GM18909 (cell line): ENCODE measurements around the gene OLFM1.
"Not testable (repeated sequence)": the region's sequence is repeated elsewhere in the genome, so short reads cannot be mapped to it uniquely, and the experiment has no call there.

Experiments
- ATAC-seq: cut with Tn5 transposase; IDR thresholded peaks from one replicate; pipeline ENCODE4 v1.9.1; 2021; ENCODE audit warnings: mild to moderate bottlenecking; ENCODE audit not compliant: unreplicated experiment, poor library complexity

The OLFM1 gene

GRCh38 chr9:135056541-135056940 lies 30.9 kb upstream of the OLFM1 start:
- ATAC-seq: no peak

DNA sequence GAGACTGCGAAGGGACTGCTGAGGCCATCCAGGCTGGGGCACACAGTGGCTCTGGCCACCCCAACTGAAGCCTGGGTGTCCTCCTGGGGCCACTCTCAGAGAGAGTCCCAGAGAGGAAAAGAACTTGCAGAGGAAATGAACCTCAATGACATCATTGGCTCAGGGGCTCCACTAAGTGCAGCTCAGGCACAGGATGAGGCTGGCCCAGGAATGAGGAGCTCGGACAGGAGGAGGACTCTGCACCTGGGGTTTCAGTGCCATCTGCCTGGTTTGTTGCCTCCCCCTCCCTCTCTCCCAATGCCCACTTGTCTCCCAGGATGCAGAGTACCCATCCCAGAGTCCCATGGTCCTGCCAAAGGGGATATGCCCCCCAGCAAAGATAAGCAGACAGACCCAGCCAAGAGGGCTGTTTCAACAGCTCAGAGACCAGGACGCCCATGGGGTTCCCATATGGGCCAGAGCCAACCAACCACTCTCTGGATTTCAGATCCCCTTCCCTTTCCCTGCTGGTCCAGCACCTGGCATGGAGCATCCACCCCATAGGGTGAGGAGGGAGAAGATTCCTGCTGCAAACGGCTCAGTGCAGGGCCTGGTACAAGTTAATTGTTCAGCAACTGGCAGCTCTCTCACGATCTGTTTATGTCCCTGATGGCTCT lies 26.9 kb upstream of the OLFM1 start:
- ATAC-seq: no peak

- no peak for ATAC-seq
Observed at GRCh38 chr9:135061441-135061840, 26.0 kb upstream of the OLFM1 start.

DNA sequence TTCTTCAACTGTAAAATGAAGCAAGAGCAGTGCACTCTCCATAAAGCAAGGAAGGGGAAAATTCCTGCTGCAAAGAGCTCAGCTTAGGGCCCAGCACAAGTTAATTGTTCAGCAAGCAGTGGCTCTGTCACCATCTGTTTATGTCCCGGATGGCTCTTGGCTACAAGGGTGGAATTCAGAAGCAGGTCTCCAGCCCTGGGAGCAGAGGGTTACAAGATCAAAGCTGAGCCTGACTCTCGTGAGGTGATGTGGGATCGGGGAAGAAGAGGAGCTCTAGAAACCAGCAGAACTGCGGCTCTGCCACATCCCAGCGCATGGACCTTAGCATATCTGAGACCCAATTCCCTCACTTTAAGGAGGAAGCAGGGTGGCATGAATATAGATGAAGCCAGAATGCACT lies 25.2 kb upstream of the OLFM1 start:
- ATAC-seq: no peak

DNA sequence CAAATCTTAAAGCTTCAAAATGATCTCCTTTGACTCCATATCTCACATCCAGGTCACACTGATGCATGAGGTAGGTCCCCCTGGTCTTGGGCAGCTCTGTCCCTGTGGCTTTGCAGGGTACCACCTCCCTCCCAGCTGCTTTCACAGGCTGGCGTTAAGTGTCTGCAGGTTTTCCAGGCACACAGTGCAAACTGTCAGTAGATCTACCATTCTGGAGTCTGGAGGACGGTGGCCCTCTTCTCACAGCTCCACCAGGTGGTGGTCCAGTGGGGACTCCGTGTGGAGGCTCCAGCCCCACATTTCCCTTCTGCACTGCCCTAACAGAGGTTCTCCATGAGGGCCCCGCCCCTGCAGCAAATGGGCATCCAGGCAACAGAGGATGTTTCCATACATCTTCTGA lies 24.0 kb upstream of the OLFM1 start:
- not testable (repeated sequence) for ATAC-seq

DNA sequence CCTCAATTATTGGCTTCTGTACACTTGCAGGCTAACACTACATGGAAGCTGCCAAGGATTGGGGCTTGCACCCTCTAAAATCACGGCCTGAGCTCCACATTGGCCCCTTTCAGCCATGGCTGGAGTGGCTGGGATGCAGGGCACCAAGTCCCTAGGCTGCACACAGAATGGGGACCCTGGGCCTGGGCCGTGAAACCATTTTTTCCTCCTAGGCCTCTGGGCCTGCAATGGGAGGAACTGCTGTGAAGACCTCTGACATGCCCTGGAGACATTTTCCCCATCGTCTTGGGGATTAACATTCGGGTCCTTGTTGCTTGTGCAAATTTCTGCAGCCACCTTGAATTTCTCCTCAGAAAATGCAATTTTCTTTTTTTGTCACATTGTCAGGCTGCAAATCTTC lies 23.6 kb upstream of the OLFM1 start:
- not testable (repeated sequence) for ATAC-seq

DNA sequence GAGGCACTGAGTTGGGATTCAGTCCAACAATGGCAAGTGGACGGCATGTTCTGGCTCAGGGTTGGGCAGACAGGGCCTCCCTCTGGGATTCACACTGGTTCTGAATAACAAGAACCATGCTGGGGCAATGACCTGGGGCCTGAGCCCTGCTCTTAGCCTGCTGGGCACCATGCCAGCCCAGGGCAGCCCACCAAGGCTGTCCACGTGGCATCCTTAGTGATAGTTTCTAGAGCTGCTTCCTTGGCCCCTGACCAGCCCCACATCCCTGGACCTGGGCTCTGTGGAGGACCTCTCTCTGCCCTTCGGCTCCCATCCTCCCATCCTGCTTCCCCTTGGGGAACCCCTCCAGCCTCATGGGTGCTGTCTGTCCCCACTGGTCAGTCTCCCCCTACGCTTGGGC lies 22.3 kb upstream of the OLFM1 start:
- no peak for ATAC-seq

DNA sequence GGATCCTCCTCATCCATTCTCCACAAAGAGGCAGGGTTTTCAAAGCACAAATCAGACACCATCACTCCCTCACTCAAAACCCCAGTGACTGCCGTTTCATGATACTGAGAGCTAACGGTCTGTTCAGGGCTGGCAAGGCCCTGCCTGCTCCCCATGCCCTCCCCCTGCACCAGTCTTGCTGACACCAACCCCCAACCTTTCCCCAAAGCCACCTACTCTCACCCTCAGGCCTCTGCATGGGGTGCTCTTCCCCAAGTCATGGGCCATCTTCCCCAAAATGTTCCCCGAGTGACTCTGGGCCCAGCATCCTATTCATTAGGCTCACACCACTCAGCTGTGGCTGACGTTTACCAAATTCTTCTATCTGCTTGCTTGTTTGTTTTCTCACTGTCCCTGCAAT lies 21.7 kb upstream of the OLFM1 start:
- ATAC-seq: no peak

- no peak for ATAC-seq
Observed at GRCh38 chr9:135066291-135066690, 21.2 kb upstream of the OLFM1 start.

DNA sequence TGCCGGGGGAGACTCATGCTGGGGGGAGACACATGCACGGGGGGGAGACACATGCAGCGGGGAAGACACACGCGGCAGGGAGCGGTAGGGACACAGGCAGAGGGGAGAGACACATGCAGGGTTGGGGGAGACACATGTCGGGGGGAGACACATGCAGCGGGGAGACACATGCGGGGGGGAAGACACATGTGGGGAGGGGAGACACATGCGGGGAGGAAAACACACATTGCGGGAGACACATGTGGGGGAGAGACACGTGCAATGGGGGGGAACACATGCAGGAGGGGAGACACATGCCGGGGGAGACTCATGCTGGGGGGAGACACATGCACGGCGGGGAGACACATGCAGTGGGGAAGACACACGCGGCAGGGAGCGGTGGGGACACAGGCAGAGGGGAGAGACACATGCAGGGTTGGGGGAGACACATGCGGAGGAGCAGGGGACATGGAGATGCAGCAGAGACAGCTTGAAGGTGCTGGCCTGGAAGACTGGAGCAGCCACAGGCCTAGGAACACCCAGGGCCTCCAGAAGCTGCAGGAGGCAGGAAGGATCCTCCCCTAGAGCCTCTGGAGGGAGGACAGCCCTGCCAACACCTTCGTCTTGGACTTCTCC lies 20.3 kb upstream of the OLFM1 start:
- no peak for ATAC-seq

GRCh38 chr9:135068776-135069415 lies 18.6 kb upstream of the OLFM1 start:
- no peak for ATAC-seq

GRCh38 chr9:135069558-135070197 lies 17.8 kb upstream of the OLFM1 start:
- ATAC-seq: no peak

- no peak for ATAC-seq
Observed at GRCh38 chr9:135070198-135070951, 17.1 kb upstream of the OLFM1 start.

DNA sequence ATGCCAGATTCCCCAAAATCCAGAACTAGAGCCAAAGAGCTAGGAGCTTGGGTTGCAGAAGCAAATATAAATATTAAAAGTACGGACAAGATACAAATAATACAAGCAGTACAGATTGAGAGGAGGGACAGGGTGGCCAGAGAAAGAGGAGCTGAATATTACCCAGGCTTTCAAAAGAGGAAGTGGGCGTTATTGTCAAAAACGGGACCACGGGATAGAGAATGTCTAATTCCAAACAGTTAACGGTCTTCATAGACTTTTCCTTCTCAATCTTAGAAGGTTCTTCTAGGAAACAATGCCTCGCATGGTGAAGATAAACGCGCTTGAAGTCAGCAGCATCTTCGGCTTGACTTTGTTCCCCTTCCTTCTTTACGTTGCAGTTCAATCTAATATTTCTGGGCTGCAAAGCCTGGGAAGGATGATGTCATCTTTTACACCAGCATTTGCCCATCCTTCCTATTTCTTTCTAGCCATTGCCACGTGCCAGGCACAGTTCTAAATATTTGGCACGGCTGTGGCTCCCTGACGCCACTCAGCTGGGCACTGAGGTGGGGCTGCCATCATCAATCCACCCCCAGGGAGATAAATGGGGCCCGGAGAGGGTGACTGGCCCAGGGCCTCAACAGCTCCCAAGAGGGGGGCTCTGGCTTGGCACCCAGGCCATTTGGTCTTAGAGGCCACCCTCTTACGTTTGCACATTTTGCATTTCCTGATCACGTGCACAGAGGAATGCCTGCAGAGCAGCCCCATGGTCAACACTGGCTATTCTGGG lies 16.3 kb upstream of the OLFM1 start:
- no peak for ATAC-seq

DNA sequence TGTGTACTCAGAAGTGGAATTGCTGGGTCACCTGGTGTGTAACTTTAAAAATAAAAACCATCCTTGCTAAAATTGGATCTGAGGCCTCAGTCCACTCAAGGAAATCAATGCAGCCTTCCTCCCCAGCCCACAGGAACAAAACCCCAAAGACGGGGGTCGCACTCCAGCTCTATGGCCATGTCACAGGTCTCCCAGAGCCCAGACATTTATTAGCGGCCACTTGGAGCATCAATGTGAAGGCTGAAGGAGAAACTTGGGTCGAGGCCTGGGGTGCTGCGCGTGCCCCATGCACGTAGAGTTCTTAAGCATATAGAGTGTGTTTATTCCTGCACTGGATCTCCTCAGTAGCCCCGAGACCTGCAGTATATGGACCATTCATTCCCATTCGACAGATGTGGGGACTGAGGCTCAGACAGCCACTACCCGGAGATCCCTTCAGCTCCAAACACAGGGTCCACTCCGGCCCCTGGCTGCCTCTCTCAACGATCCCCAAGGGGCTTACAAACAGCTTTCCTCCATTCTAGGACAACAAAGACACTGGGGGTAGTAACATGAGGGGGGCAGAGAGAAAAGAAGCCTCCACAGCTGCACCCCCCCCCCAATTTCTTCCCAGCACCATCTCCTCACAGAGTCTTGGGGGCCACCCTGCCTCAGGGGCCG lies 14.3 kb upstream of the OLFM1 start:
- ATAC-seq: no peak

- ATAC-seq: no peak
Observed at GRCh38 chr9:135073741-135074305, 13.6 kb upstream of the OLFM1 start.

DNA sequence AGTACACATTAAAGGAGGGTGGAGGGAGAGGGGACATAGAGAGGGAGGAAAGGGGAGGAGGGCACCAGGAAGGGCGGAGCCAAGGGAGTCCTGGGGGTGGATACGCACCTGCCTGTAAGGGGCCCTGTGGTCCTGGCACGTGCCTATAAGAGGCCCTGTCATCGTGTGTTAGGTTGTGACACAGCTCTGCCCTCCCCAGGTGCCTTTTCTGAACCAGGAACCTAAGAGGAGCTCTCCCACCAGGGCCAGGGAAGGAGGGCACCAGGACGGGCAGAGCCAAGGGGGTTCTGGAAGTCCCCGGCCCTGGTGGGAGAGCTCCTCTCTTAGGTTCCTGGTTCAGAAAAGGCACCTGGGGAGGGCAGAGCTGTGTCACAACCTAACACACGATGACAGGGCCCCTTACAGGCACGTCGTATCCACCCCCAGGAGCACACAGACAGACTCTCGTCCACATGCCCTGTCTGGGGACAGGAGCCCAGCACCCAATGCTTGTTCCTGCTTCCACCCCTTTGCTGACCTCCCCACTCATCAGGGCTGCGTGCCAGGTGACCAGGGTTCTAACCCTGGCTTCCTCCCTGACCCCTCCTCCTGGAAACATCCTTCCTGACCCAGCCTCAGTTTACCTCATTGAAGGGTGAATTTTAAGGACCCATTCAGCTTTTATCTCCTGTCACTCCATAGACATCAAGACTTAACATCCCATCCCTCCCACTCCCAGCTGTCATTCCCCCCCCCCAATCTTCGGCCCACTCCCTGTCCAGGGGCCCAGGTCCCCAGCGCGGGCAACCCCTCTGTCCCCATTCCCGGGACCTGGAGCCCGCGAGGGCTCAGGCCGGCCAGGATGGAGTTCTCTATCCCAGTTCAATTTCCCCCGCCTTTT lies 12.9 kb upstream of the OLFM1 start:
- ATAC-seq: no peak
